ENCODE measurements around the gene PCGF5.
A peak's percentile ranks its signal among the peaks of the same experiment; 100 is the strongest.
"Not testable (repeated sequence)": the region's sequence is repeated elsewhere in the genome, so short reads cannot be mapped to it uniquely, and the experiment has no call there.

Gene PCGF5

GRCh38 chr10:91286572-91286971 lies 66.1 kb downstream of the PCGF5 start:
- DNase-seq (ENCODE audit: low read depth in 2 of 2) = no peak

GRCh38 chr10:91287276-91287675 lies 66.8 kb downstream of the PCGF5 start:
- no peak for DNase-seq (ENCODE audit: low read depth in 2 of 2)

GRCh38 chr10:91287912-91288311 lies 67.4 kb downstream of the PCGF5 start:
- no peak for DNase-seq (ENCODE audit: low read depth in 2 of 2)

GRCh38 chr10:91289305-91289704 lies 68.8 kb downstream of the PCGF5 start:
- no peak for DNase-seq (ENCODE audit: low read depth in 2 of 2)

GRCh38 chr10:91290607-91291006 lies 70.1 kb downstream of the PCGF5 start:
- no peak for DNase-seq (ENCODE audit: low read depth in 2 of 2)

GRCh38 chr10:91294134-91294906 lies 73.9 kb downstream of the PCGF5 start:
- DNase-seq (ENCODE audit: low read depth in 2 of 2) = no peak

GRCh38 chr10:91295346-91295745 lies 74.9 kb downstream of the PCGF5 start:
- DNase-seq (ENCODE audit: low read depth in 2 of 2) = no peak

- DNase-seq (ENCODE audit: low read depth in 2 of 2) = no peak
Measured at GRCh38 chr10:91296471-91296870, 76.0 kb downstream of the PCGF5 start.

GRCh38 chr10:91298224-91298871 lies 77.9 kb downstream of the PCGF5 start:
- peak; percentile 69 to 72 for DNase-seq (ENCODE audit: low read depth in 2 of 2)

- no peak for DNase-seq (ENCODE audit: low read depth in 2 of 2)
Measured at GRCh38 chr10:91299999-91300575, 79.6 kb downstream of the PCGF5 start.

- not testable (repeated sequence) for DNase-seq (ENCODE audit: low read depth in 2 of 2)
Measured at GRCh38 chr10:91302946-91303345, 82.5 kb downstream of the PCGF5 start.

- DNase-seq (ENCODE audit: low read depth in 2 of 2) = not testable (repeated sequence)
Measured at GRCh38 chr10:91305979-91306378, 85.5 kb downstream of the PCGF5 start.

GRCh38 chr10:91307489-91307888 lies 87.0 kb downstream of the PCGF5 start:
- DNase-seq (ENCODE audit: low read depth in 2 of 2) = no peak

GRCh38 chr10:91309711-91310110 lies 89.2 kb downstream of the PCGF5 start:
- no peak for DNase-seq (ENCODE audit: low read depth in 2 of 2)

GRCh38 chr10:91311601-91312381 lies 91.3 kb downstream of the PCGF5 start:
- DNase-seq (ENCODE audit: low read depth in 2 of 2) = no peak

- no peak for DNase-seq (ENCODE audit: low read depth in 2 of 2)
Measured at GRCh38 chr10:91312382-91312733, 91.9 kb downstream of the PCGF5 start.

GRCh38 chr10:91313796-91314485 lies 93.5 kb downstream of the PCGF5 start:
- no peak for DNase-seq (ENCODE audit: low read depth in 2 of 2)

GRCh38 chr10:91316486-91316885 lies 96.0 kb downstream of the PCGF5 start:
- DNase-seq (ENCODE audit: low read depth in 2 of 2) = no peak

GRCh38 chr10:91317541-91317940 lies 97.1 kb downstream of the PCGF5 start:
- DNase-seq (ENCODE audit: low read depth in 2 of 2) = no peak

GRCh38 chr10:91319336-91319735 lies 98.9 kb downstream of the PCGF5 start:
- DNase-seq (ENCODE audit: low read depth in 2 of 2) = no peak

- DNase-seq (ENCODE audit: low read depth in 2 of 2) = not testable (repeated sequence)
Measured at GRCh38 chr10:91323293-91323905, 102.9 kb downstream of the PCGF5 start.

Measured in stimulated activated CD4-positive, alpha-beta T cell treated with anti-CD3 and anti-CD28 coated beads, Interleukin-4, amount 100 ng/mL, for 48 hours (primary cell).